GM13976 (cell line): ENCODE results near the gene FTCD.

Experiments used
- DNase-seq: peaks from one replicate; pipeline ENCODE4 v3.0.0; 2012; ENCODE audit warnings: low spot score
- CTCF ChIP-seq: IDR thresholded peaks from 2 replicates; pipeline ENCODE4 v1.5.1; 2012; ENCODE audit warnings: borderline replicate concordance, mild to moderate bottlenecking; ENCODE audit not compliant: insufficient read depth; ENCODE audit errors: extremely low read depth, missing control alignments, control extremely low read depth
- in situ Hi-C: fragments of 300-500 bp; cut with MboI; formaldehyde crosslinking; loops from one replicate; pipeline ENCODE4 v1.12.0; 2022; ENCODE audit warnings: low sequenced_read_pairs, mixed read lengths, inconsistent platforms; ENCODE audit not compliant: unreplicated experiment

Gene FTCD

GRCh38 chr21:46165098-46165497, 9.7 kb upstream of the FTCD start:
- in situ Hi-C loops = no loop called here
- TF ChIP-seq CTCF = no peak
- DNase-seq = no peak

GRCh38 chr21:46163380-46163779, 8.0 kb upstream of the FTCD start:
- no peak for DNase-seq
- in situ Hi-C loops = no loop called here
- TF ChIP-seq CTCF = no peak

GRCh38 chr21:46161633-46162592, 6.5 kb upstream of the FTCD start:
- DNase-seq = no peak
- no peak for TF ChIP-seq CTCF
- in situ Hi-C loops = no loop called here

GRCh38 chr21:46160907-46161632, 5.7 kb upstream of the FTCD start:
- no peak for TF ChIP-seq CTCF
- no peak for DNase-seq
- in situ Hi-C loops = no loop called here

GRCh38 chr21:46160657-46160906, 5.2 kb upstream of the FTCD start:
- DNase-seq = no peak
- no peak for TF ChIP-seq CTCF
- in situ Hi-C loops = no loop called here

GRCh38 chr21:46159841-46160656, 4.7 kb upstream of the FTCD start:
- DNase-seq = no peak
- in situ Hi-C loops = no loop called here
- no peak for TF ChIP-seq CTCF
